22Rv1 (cell line): ENCODE measurements around the gene THSD4.

Source experiments
- H3K27ac ChIP-seq: fragments of 450-650 bp; 2 replicates; pipeline ENCODE4 v1.5.1; 2017
- ZFX ChIP-seq: fragments of 450-650 bp; IDR thresholded peaks from 2 replicates; pipeline ENCODE4 v1.6.1; 2017; ENCODE audit warnings: antibody characterized with exemption, borderline replicate concordance
- TF ChIP-seq, protein P1 (sequence below): fragments of 450-650 bp; IDR thresholded peaks from 2 replicates; pipeline ENCODE4 v1.5.1; 2017; ENCODE audit warnings: mild to moderate bottlenecking

THSD4 gene

DNA sequence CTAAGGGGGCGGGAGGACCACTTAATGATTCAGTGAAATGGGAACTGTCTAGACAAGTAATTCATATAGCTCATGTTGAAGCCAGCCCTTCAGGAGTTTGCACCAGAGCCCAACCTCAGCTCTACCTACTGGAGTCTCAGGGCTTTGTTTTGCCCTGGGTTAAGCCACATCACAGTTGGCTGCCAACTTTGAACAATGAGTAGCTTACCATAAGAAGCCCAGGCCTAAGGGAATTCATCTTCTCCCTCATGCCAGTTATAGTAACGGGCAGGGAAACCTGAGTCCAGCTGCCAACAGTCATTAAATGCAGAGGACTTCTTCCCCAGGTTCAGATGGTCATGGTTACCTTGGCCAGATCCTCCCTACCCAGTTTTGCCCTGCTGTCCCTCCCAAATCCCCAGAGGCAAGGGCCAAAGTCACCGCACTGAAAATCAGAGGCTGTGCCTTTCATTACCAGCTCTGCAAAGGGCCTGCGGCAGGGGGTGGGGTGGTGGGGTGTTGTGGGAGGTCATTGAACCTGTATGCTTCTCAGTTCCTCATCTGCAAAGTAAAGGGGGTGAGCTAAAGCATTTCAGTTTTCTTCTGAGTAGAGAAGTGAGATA, 392.9 kb downstream of the THSD4 start:
- no peak overlapping the region for H3K27ac ChIP-seq
- no peak for TF ChIP-seq ZFX

DNA sequence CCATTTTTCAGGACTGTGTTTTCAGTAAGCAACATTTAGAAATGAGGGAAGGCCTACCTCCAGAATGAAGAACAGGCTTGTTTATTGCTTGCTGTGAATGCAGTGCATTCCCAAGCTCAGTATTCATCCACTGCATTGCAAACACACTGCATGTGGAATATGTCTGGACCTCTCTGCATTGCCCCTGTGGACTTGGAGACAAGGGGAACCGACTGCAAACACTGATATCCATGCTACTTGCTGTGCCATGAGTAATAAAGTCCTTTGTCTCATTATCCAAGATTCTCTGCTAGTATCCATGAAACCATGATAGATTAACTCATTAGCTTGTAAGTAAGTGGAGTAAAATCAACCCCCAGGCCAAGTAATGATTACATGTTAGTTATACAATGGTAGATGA, 393.9 kb downstream of the THSD4 start:
- no peak for TF ChIP-seq ZFX
- TF ChIP-seq, protein P1, sequence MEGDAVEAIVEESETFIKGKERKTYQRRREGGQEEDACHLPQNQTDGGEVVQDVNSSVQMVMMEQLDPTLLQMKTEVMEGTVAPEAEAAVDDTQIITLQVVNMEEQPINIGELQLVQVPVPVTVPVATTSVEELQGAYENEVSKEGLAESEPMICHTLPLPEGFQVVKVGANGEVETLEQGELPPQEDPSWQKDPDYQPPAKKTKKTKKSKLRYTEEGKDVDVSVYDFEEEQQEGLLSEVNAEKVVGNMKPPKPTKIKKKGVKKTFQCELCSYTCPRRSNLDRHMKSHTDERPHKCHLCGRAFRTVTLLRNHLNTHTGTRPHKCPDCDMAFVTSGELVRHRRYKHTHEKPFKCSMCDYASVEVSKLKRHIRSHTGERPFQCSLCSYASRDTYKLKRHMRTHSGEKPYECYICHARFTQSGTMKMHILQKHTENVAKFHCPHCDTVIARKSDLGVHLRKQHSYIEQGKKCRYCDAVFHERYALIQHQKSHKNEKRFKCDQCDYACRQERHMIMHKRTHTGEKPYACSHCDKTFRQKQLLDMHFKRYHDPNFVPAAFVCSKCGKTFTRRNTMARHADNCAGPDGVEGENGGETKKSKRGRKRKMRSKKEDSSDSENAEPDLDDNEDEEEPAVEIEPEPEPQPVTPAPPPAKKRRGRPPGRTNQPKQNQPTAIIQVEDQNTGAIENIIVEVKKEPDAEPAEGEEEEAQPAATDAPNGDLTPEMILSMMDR: no peak

DNA sequence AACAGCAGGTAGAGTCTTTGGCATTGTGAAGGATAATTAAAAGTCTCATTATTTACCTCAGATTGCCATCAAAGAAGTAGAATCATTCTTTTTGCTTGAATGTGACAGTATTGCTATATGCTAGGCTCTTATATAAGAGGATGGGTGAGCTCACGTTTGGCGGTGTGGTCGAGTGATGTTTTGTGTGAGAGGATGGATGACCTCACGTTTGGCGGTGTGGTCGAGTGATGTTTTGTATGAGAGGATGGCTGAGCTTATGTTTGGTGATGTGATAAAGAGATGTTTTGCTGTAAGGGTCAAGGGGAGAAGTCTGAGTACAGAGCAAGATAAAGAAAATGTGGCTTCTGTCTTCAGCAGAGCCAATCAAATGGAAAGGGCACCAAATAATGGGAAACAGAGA, 395.5 kb downstream of the THSD4 start:
- TF ChIP-seq ZFX: no peak
- TF ChIP-seq, protein P1: no peak
- H3K27ac ChIP-seq: no peak overlapping the region

More for the DNA sequence above, 393.9 kb downstream of the THSD4 start:
- H3K27ac ChIP-seq: no peak overlapping the region

DNA sequence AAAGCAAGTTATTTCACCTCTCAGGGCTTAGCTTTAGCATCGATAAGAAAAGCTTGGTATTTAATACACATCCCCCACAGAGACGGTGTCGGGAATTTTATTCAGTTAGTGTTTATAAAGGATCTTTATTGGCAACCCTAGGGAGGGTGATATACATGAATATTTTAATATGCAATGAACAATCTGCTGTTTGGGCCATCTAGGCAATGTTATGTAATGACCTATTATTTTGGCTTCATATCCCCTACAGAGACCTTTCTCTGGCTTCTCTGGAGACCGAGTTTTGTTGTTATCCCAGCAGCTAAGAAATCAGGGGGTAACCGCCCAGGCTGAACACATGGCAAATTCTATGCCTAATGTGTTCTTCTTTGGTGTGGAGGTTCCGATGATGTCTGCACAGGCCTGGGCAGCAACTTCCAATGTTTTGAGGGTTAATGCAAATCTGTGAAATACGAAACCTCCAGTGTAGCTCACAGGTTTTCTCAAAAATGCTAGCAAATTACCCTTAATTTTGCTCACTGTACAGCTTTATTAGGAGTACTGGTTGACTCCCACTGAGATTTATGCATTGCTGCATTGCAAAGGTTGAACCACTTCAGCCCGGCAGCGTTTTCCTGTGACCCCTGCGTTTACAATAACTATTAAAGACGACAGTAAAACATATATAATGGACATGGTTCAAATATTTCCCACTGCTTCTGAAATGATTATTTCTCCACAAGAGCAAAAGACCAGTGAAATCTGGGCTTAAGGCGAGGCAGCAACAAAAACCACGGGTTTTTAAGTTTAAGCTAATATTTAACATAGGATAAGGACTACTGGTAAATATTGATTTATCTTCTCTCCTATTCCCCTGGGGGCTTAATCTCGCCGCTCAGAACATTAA, 396.8 kb downstream of the THSD4 start:
- H3K27ac ChIP-seq: peak overlapping the region; percentile 28; the same call in 1 of the 2 replicates
- no peak for TF ChIP-seq ZFX
- TF ChIP-seq, protein P1: no peak

- TF ChIP-seq ZFX: no peak
- TF ChIP-seq, protein P1: no peak
- H3K27ac ChIP-seq: peak overlapping the region; percentile 28; the same call in 1 of the 2 replicates
These were observed 397.4 kb downstream of the THSD4 start for GRCh38 chr15:71512682-71513006.

- no peak for TF ChIP-seq ZFX
- TF ChIP-seq, protein P1: no peak
- no peak overlapping the region for H3K27ac ChIP-seq
These were observed 400.3 kb downstream of the THSD4 start for GRCh38 chr15:71515375-71516186.

DNA sequence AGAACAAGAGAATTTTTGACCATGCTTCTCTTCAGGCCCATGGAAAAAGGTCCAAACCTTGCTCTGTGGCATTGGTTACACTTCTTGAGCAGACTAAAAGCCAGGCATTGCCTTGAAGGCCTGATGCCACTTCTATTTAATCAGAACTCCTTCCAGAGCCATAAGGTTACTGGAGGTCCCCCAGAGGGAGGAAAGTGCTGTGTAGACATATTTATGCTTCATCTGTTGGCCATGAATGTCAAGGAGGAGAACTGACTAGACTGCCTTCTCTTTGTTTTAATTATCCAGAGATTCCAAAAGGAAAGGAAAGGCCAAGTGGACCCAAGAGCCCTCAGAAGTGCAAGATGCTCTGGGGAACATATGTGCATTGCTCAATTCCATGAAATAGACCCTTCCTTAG, 402.5 kb downstream of the THSD4 start:
- no peak overlapping the region for H3K27ac ChIP-seq
- TF ChIP-seq, protein P1: no peak
- TF ChIP-seq ZFX: no peak
